DOHH2 (cell line): ENCODE data around the gene SLC66A2.

Experiments used
- H3F3A ChIP-seq: fragments of 200-600 bp; sonication (generic), shearing (Covaris generic); 2 replicates; pipeline ENCODE4 v1.6.0; 2016; ENCODE audit warnings: antibody characterized with exemption, mild to moderate bottlenecking; ENCODE audit not compliant: control insufficient read depth, insufficient read depth
- H3K27ac ChIP-seq: fragments of 200-600 bp; sonication (generic); 2 replicates; pipeline ENCODE4 v1.5.1; 2014; ENCODE audit warnings: low read depth, mild to moderate bottlenecking, low read length, moderate library complexity
- H3K27me3 ChIP-seq: fragments of 200-600 bp; sonication (generic); 2 replicates; pipeline ENCODE4 v1.6.1; 2014; ENCODE audit warnings: mild to moderate bottlenecking, low read length, mixed read lengths; ENCODE audit not compliant: control insufficient read depth
- H3K36me3 ChIP-seq: fragments of 200-600 bp; sonication (generic); 2 replicates; pipeline ENCODE4 v1.6.1; 2014; ENCODE audit warnings: mild to moderate bottlenecking, low read length, moderate library complexity, mixed read lengths; ENCODE audit not compliant: control insufficient read depth
- H3K4me1 ChIP-seq: fragments of 200-600 bp; sonication (generic); 2 replicates; pipeline ENCODE4 v1.6.1; 2014; ENCODE audit warnings: mild to moderate bottlenecking, low read length, mixed read lengths; ENCODE audit not compliant: control insufficient read depth
- H3K4me2 ChIP-seq: fragments of 200-600 bp; sonication (generic); 2 replicates; pipeline ENCODE4 v1.6.0; 2014; ENCODE audit warnings: mild to moderate bottlenecking, low read length, moderate library complexity
- H3K4me3 ChIP-seq: fragments of 200-600 bp; sonication (generic); 2 replicates; pipeline ENCODE4 v1.5.1; 2014; ENCODE audit warnings: mild to moderate bottlenecking, low read length, mixed read lengths
- H3K79me2 ChIP-seq: fragments of 200-600 bp; sonication (generic); 2 replicates; pipeline ENCODE4 v1.6.1; 2014; ENCODE audit warnings: mild to moderate bottlenecking, low read length, mixed read lengths; ENCODE audit not compliant: control insufficient read depth
- H3K9me2 ChIP-seq: fragments of 200-600 bp; sonication (generic); replicated peaks from 2 replicates; pipeline ENCODE4 v1.6.1; 2014; ENCODE audit warnings: mild to moderate bottlenecking, low read length, mixed read lengths; ENCODE audit not compliant: control insufficient read depth
- H3K9me3 ChIP-seq: fragments of 200-600 bp; sonication (generic); 2 replicates; pipeline ENCODE4 v1.6.1; 2014; ENCODE audit warnings: antibody characterized with exemption, low read length, mixed read lengths; ENCODE audit not compliant: control insufficient read depth, insufficient read depth
- H4K20me1 ChIP-seq: fragments of 200-600 bp; sonication (generic); 2 replicates; pipeline ENCODE4 v1.6.0; 2014; ENCODE audit warnings: low read depth, mild to moderate bottlenecking, antibody characterized with exemption, low read length, moderate library complexity; ENCODE audit not compliant: control insufficient read depth, insufficient read depth
- EZH2phosphoT487 ChIP-seq: fragments of 200-600 bp; sonication (generic); IDR thresholded peaks from 2 replicates; pipeline ENCODE4 v1.6.1; 2017; ENCODE audit warnings: borderline replicate concordance, mild to moderate bottlenecking, antibody characterized with exemption, low read length, moderate library complexity, mixed read lengths
- TF ChIP-seq, protein P1 (sequence below): fragments of 200-600 bp; sonication (generic); IDR thresholded peaks from one replicate; pipeline ENCODE4 v1.5.1; 2014; ENCODE audit warnings: antibody characterized with exemption, mild to moderate bottlenecking, low read depth, low read length; ENCODE audit not compliant: poor library complexity, severe bottlenecking

SLC66A2 gene

DNA sequence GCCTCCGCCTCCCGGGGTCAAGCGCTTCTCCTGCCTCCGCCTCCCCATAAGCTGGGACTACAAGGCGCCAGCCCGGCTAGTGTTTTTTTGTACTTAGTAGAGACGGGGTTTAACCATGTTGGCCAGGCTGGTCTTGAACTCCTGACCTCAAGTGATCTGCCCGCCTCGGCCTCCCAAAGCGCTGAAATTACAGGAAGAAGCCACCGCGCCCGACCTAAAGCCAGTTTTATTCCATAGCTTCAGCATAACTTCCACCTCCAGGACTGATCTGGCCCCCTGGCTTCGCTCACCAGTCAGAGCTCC, 37.7 kb upstream of the SLC66A2 start:
- no peaks in the 10 kb centered on the region for H3F3A ChIP-seq
- TF ChIP-seq, protein P1, sequence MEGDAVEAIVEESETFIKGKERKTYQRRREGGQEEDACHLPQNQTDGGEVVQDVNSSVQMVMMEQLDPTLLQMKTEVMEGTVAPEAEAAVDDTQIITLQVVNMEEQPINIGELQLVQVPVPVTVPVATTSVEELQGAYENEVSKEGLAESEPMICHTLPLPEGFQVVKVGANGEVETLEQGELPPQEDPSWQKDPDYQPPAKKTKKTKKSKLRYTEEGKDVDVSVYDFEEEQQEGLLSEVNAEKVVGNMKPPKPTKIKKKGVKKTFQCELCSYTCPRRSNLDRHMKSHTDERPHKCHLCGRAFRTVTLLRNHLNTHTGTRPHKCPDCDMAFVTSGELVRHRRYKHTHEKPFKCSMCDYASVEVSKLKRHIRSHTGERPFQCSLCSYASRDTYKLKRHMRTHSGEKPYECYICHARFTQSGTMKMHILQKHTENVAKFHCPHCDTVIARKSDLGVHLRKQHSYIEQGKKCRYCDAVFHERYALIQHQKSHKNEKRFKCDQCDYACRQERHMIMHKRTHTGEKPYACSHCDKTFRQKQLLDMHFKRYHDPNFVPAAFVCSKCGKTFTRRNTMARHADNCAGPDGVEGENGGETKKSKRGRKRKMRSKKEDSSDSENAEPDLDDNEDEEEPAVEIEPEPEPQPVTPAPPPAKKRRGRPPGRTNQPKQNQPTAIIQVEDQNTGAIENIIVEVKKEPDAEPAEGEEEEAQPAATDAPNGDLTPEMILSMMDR, result no peak
- H3K27ac ChIP-seq, result no peak overlapping the region
- peaks cover 11% of the 10 kb centered on the region for H3K27me3 ChIP-seq
- H3K9me2 ChIP-seq, result no peaks in the 10 kb centered on the region
- peak overlapping the region; percentile 74 for H3K4me2 ChIP-seq
- H3K79me2 ChIP-seq, result peaks cover 51% of the 10 kb centered on the region
- no peaks in the 10 kb centered on the region for H3K9me3 ChIP-seq
- peak overlapping the region; percentile 93 for H3K4me3 ChIP-seq
- H3K4me1 ChIP-seq, result peaks cover 26% of the 10 kb centered on the region
- H4K20me1 ChIP-seq, result peaks cover 33% of the 10 kb centered on the region; the same call in 1 of the 2 replicates
- H3K36me3 ChIP-seq, result peaks cover 38% of the 10 kb centered on the region

DNA sequence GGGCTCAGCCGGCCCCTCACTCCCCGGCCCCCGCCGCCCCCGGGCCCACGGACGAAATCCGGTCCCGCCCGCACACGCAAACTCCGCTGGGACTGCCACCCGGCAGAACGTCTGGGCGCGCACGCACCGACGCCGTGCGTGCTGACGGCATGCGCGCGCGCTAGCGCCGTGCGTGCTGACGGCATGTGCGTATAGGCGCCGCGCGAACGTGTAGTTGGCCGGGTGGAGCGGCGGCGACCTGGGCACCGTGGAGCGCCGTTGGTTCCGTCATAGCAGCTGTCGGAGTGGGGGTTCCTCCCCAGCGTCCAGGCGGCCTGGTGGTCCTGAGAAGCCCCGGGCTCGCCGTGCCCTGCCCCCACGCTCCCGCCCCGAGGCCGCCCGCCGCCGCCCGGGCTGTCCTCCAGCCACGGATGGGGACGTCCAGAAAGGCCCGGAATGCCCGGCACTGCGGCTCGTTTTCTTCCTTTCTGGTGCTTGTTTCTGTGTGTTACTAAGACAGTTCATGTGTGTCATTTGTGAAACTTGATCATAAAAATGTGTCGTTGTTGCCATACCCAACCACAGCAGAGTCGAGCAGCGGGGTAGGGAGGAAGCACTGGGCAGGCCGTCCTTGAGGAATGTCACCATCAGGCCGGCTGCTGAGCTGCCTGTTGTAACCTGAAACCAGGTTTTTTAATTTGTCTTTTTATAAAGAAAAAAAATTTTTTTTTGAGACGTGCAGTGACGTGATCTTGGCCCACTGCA, 37.2 kb upstream of the SLC66A2 start, which contains the start of gene TXNL4A:
TXNL4A (minus strand) TSS at position 113 of the 744 bp plus-strand sequence. CDS start 171 bp downstream, outside the sequence.
- Histone ChIP-seq H3K36me3 (peaks cover 44% of the 10 kb centered on the region), H3K9me3 (no peaks in the 10 kb centered on the region), H3K9me2 (no peaks in the 10 kb centered on the region), H3K4me3 (peak within 1 kb of the TSS; percentile 93), H3K4me2 (peak within 1 kb of the TSS; percentile 74), H3K27me3 (peaks cover 8% of the 10 kb centered on the region), H3K27ac (peak within 1 kb of the TSS; percentile 71), H4K20me1 (peaks cover 37% of the 10 kb centered on the region; the same call in 1 of the 2 replicates), H3K79me2 (peaks cover 56% of the 10 kb centered on the region), H3K4me1 (peaks cover 27% of the 10 kb centered on the region), H3F3A (no peaks in the 10 kb centered on the region)
- TF ChIP-seq EZH2phosphoT487, result no peak
- TF ChIP-seq, protein P1, result no peak

DNA sequence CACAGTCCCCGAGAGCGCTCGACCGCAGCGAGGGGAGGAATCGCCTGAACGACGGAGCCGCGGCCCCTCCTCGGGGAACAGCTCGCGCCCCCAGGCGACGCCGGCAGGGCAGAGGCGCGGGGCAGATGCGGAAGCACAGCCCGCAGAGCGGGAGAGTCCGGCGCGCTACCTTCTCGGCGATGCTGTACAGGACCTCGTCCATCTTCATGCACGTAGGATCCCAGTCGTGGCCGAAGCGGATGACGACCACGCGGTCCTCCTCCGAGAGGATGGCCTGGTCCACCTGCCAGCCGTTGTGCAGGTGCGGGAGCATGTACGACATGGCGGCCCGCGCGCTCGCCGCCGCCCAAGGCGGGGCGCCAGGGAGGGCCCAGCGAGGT, 36.6 kb upstream of the SLC66A2 start:
- no peak for TF ChIP-seq EZH2phosphoT487
- TF ChIP-seq, protein P1, result peak; percentile 64
- peaks cover 28% of the 10 kb centered on the region for H3K4me1 ChIP-seq

More for the DNA sequence above, 36.6 kb upstream of the SLC66A2 start:
- Histone ChIP-seq H3K79me2 (peaks cover 62% of the 10 kb centered on the region), H3K9me2 (no peaks in the 10 kb centered on the region), H3K4me2 (peak overlapping the region; percentile 74), H4K20me1 (peaks cover 43% of the 10 kb centered on the region; the same call in 1 of the 2 replicates), H3K4me3 (peak overlapping the region; percentile 93), H3K27ac (peak overlapping the region; percentile 71), H3K36me3 (peaks cover 49% of the 10 kb centered on the region), H3K27me3 (peaks cover 2% of the 10 kb centered on the region), H3K9me3 (no peaks in the 10 kb centered on the region), H3F3A (no peaks in the 10 kb centered on the region)
